Measurements from ENCODE around the gene MCEE.
"Not testable (repeated sequence)": the region's sequence is repeated elsewhere in the genome, so short reads cannot be mapped to it uniquely, and the experiment has no call there.

MCEE gene

DNA sequence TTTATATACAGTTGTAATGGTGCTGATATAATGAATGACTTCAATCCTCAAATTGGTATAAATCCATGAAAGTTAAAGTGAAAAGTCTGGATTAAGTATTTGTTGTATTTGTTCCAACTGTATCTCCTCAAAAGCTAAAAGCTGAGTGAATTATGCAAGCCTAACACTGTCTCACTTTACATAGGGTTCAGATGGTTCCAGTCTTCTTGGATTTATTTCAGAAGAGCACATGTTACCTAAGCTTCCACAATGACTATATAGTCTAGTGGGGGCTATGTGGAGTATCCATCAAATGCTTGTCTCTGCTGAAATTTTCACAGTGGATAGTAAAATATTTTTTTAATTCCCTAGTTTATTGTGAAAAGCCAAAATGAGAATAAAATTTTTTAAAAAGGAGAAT is 13.0 kb downstream of the MCEE start:
- Histone ChIP-seq H3K27me3 (ENCODE audit: insufficient read depth, poor library complexity, severe bottlenecking) (no peaks in the 10 kb centered on the region), H3K27ac (replicated peaks) (no peak overlapping the region), H3K4me3 (replicated peaks; ENCODE audit: insufficient read depth, low read length) (no peak overlapping the region)
- no peak for TF ChIP-seq GABPA (IDR thresholded peaks at IDR 0.05; ENCODE audit: low read depth)
- DNase-seq (ENCODE audit: low read depth in 1 of 2, low spot score in 1 of 2): no peak

DNA sequence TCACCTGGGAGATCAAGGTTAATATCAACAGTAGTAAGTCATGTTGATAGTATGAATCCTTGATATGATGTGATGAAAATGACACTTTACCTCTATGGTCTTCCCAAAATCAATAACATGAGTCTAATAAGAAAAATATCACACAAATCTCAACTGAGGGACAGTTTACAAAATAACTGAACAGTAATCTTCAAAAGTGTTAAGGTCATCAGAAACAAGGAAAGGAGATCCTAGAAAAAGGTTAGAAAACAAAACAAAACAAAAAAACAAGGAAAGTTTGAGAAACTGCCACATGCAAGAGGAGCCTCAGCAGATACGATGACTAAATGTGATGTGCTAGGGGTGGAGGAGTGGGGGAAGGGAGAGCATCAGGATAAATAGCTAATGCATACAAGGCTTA is 16.2 kb downstream of the MCEE start:
- TF ChIP-seq GABPA (IDR thresholded peaks at IDR 0.05; ENCODE audit: low read depth) (no peak), SPI1 (IDR thresholded peaks at IDR 0.05; ENCODE audit: borderline replicate concordance, low read depth) (no peak)
- no peak for DNase-seq (ENCODE audit: low read depth in 1 of 2, low spot score in 1 of 2)
- H3K27ac ChIP-seq (replicated peaks): no peak overlapping the region
- H3K27me3 ChIP-seq (ENCODE audit: insufficient read depth, poor library complexity, severe bottlenecking): no peaks in the 10 kb centered on the region
- H3K4me3 ChIP-seq (replicated peaks; ENCODE audit: insufficient read depth, low read length): no peak overlapping the region

DNA sequence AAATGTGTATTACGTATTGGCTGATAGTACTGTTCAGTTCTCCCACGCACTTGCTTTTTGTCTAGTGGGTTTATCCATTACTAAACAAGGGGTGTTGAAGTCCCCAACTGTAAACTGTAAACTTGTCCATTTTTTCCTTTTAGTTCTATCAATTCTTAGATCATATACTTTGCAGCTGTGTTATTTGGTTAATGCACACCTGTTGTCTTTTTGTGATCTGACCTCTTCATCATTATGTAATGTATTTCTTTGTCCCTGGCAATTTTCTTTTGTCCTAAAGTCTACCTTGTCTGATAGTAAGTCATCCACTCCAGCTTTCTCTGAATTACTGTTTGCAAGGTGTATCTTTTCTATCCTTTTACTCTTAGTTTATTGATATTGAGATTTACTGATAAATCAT is 21.9 kb downstream of the MCEE start:
- Histone ChIP-seq H3K4me3 (replicated peaks; ENCODE audit: insufficient read depth, low read length) (no peak overlapping the region), H3K27ac (replicated peaks) (no peak overlapping the region)
- TF ChIP-seq SPI1 (IDR thresholded peaks at IDR 0.05; ENCODE audit: borderline replicate concordance, low read depth): no peak
- TF ChIP-seq, protein P1, sequence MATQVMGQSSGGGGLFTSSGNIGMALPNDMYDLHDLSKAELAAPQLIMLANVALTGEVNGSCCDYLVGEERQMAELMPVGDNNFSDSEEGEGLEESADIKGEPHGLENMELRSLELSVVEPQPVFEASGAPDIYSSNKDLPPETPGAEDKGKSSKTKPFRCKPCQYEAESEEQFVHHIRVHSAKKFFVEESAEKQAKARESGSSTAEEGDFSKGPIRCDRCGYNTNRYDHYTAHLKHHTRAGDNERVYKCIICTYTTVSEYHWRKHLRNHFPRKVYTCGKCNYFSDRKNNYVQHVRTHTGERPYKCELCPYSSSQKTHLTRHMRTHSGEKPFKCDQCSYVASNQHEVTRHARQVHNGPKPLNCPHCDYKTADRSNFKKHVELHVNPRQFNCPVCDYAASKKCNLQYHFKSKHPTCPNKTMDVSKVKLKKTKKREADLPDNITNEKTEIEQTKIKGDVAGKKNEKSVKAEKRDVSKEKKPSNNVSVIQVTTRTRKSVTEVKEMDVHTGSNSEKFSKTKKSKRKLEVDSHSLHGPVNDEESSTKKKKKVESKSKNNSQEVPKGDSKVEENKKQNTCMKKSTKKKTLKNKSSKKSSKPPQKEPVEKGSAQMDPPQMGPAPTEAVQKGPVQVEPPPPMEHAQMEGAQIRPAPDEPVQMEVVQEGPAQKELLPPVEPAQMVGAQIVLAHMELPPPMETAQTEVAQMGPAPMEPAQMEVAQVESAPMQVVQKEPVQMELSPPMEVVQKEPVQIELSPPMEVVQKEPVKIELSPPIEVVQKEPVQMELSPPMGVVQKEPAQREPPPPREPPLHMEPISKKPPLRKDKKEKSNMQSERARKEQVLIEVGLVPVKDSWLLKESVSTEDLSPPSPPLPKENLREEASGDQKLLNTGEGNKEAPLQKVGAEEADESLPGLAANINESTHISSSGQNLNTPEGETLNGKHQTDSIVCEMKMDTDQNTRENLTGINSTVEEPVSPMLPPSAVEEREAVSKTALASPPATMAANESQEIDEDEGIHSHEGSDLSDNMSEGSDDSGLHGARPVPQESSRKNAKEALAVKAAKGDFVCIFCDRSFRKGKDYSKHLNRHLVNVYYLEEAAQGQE (IDR thresholded peaks at IDR 0.05; ENCODE audit: insufficient replicate concordance, low read depth): no peak
- TF ChIP-seq, protein P2, sequence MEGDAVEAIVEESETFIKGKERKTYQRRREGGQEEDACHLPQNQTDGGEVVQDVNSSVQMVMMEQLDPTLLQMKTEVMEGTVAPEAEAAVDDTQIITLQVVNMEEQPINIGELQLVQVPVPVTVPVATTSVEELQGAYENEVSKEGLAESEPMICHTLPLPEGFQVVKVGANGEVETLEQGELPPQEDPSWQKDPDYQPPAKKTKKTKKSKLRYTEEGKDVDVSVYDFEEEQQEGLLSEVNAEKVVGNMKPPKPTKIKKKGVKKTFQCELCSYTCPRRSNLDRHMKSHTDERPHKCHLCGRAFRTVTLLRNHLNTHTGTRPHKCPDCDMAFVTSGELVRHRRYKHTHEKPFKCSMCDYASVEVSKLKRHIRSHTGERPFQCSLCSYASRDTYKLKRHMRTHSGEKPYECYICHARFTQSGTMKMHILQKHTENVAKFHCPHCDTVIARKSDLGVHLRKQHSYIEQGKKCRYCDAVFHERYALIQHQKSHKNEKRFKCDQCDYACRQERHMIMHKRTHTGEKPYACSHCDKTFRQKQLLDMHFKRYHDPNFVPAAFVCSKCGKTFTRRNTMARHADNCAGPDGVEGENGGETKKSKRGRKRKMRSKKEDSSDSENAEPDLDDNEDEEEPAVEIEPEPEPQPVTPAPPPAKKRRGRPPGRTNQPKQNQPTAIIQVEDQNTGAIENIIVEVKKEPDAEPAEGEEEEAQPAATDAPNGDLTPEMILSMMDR (IDR thresholded peaks at IDR 0.05; ENCODE audit: insufficient read depth, low read length): no peak

DNA sequence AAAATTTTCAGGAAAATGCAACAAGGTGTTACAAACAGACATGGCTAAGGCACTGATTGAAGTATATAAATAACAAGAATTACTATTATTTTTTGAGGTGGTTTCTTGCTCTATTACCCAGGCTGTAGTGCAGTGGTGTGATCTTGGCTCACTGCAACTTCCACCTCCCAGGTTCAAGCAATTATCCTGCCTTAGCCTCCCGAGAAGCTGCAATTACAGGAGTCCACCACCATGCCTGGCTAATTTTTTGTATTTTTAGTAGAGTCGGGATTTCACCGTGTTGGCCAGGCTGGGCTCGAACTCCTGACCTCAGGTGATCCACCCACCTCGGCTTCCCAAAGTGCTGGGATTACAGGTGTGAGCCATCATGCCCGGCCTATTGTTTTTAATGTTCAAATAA is 23.6 kb downstream of the MCEE start:
- H3K27ac ChIP-seq (replicated peaks); H3K4me3 ChIP-seq (replicated peaks; ENCODE audit: insufficient read depth, low read length); H3K27me3 ChIP-seq (ENCODE audit: insufficient read depth, poor library complexity, severe bottlenecking); DNase-seq (ENCODE audit: low read depth in 1 of 2, low spot score in 1 of 2): not testable (repeated sequence)

More for the DNA sequence above, 21.9 kb downstream of the MCEE start:
- H3K27me3 ChIP-seq (ENCODE audit: insufficient read depth, poor library complexity, severe bottlenecking): no peaks in the 10 kb centered on the region
- no peak for DNase-seq (ENCODE audit: low read depth in 1 of 2, low spot score in 1 of 2)

DNA sequence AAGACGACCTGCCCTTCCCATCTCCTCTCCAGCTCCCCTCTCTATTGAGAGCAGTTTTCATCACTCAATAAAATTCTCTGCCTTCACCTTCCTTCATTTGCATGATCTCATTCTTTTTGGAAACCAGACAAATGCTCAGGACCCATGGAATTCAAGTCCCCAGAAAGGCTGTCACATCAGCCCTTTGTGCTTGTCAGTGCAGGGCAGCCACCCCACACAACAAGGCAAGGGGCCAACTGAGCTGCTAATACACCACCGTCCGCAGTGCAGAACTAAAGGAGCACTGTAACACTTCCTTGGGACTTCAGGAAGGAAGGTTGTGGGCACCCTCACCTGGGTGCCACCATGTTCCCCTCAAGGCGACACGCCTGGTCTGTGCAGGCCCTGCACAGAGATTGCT is 26.2 kb downstream of the MCEE start:
- no peak for DNase-seq (ENCODE audit: low read depth in 1 of 2, low spot score in 1 of 2)
- no peaks in the 10 kb centered on the region for H3K27me3 ChIP-seq (ENCODE audit: insufficient read depth, poor library complexity, severe bottlenecking)
- TF ChIP-seq GABPA (IDR thresholded peaks at IDR 0.05; ENCODE audit: low read depth) (no peak), POLR2AphosphoS5 (IDR thresholded peaks at IDR 0.05; ENCODE audit: low read depth) (no peak)
- TF ChIP-seq, protein P2 (IDR thresholded peaks at IDR 0.05; ENCODE audit: insufficient read depth, low read length): no peak
- H3K27ac ChIP-seq (replicated peaks): no peak overlapping the region
- H3K4me3 ChIP-seq (replicated peaks; ENCODE audit: insufficient read depth, low read length): no peak overlapping the region

DNA sequence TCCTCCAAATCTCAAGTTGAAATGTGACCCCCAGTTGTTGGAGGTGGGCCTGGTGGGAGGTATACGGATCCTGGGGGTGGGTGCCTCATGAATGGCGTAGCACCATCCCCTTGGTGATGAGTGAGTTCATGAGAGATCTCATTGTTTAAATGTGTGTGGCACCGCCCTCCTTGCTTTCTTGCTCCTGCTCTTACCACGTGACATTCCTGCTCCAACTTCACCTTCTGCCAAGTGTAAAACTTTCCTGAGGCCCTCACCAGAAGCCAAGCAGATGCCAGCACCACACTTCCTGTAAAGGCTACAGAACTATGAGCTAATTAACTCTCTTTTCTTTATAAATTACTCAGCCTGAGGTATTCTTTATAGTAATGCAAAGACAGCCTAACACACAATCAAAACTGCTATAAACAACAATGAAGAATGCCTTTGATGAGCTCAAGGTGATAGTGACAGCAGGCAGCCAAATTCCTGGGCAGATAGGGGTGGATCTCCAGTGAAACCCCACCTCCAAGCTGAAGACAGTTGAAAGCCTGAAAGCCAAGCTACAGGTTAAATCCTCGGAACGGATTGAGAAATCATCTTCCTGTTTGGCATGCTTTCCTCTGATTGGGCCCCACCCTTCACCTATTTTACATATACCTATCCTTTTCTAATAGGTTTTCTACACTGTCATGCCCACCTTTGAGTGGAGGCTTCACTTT is 26.9 kb downstream of the MCEE start:
- DNase-seq (ENCODE audit: low read depth in 1 of 2, low spot score in 1 of 2): no peak
- Histone ChIP-seq H3K27me3 (ENCODE audit: insufficient read depth, poor library complexity, severe bottlenecking) (no peaks in the 10 kb centered on the region), H3K4me3 (replicated peaks; ENCODE audit: insufficient read depth, low read length) (no peak overlapping the region), H3K27ac (replicated peaks) (no peak overlapping the region)
- TF ChIP-seq, protein P1 (IDR thresholded peaks at IDR 0.05; ENCODE audit: insufficient replicate concordance, low read depth): no peak
